Measurements from ENCODE around the gene PAPOLG. TPM values are rescaled to one million over a fixed set of nuclear protein-coding genes. Genes with fewer than 3 reads are reported as not detected.
A peak's percentile ranks its signal among the peaks of the same experiment; 100 is the strongest.

Gene PAPOLG
- 15.1 and 17.1 TPM in 2 replicates for total RNA-seq
- long read RNA-seq, full-length matches to known transcripts = 5 of 50 reads
- long read RNA-seq, partial matches to known transcripts = 28 of 50 reads
- long read RNA-seq, other reads (novel, unspliced or antisense) = 17 of 50 reads

DNA sequence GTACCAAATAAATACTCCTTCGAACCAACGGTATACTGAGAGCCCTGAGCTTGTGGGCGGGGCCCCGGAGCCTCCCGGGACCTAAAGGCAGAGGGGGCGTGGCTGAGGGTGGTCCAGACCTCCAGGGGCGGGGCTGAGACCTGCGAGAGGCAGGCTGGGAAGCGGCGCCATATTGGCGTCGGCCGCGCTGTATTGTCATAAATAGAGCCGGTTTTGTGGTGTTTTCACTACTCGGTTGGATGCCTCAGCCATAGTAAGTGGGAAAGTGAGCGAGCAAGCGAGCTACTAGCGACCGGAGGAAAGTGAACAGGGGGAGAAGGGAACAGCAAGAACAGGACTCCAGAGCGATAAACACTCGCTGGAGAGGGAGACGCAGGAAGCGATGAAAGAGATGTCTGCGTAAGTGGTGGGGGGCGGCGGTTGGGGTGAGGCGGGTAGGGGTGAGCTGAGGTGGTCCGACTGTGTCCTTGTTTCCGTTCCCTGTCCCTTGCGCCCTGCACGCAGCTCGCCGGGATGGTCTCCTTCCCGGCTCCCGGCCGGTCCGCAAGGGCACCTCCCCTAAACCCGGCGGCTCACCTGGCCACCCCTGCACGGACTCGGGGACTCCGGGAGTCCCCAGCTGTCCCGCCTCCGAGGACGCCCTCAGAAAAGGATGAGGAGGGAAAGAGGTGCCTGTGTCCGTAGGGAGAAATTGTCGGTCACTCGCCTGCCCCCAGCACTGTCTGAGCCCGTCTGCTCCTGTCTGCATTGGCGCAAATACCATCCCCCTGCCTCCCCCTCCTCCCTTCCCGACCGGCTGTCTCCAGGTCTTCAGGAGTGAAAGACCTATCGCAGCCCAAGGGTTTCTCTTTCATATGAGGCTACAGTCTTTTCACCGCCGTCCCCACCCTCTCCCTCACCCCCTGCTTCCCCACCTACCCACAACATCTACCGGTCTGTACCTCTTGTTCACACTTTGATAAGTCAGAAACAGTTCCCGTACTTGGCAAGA, at the start of gene PAPOLG:
TSS of gene PAPOLG (plus strand) at position 172 of the 991 bp plus-strand sequence. CDS start at position 383, 211 bp downstream.
- no peaks in the 10 kb centered on the region for H3K9me3 Mint-ChIP-seq (ENCODE audit: unreplicated experiment)
- H3K27ac Mint-ChIP-seq (ENCODE audit: unreplicated experiment) = peak within 1 kb of the TSS; percentile 100
- peak within 1 kb of the TSS; percentile 100 for H3K4me3 Mint-ChIP-seq (ENCODE audit: unreplicated experiment)

GRCh38 chr2:60707750-60708371, 48.2 kb upstream of the PAPOLG start:
- Mint-ChIP-seq H3K4me1 (ENCODE audit: unreplicated experiment) (no peaks in the 10 kb centered on the region), H3K27ac (ENCODE audit: unreplicated experiment) (no peak overlapping the region), H3K4me3 (ENCODE audit: unreplicated experiment) (no peak overlapping the region), H3K27me3 (ENCODE audit: unreplicated experiment) (peaks cover 23% of the 10 kb centered on the region), H3K36me3 (ENCODE audit: unreplicated experiment) (no peaks in the 10 kb centered on the region), H3K9me3 (ENCODE audit: unreplicated experiment) (no peaks in the 10 kb centered on the region)
- DNase-seq (ENCODE audit: extremely low spot score, unreplicated experiment) = peak; percentile 57
- peak; percentile 72 for TF ChIP-seq CTCF (IDR thresholded peaks at IDR 0.05)

More for the DNA sequence above, at the start of gene PAPOLG:
- no peak for TF ChIP-seq CTCF (IDR thresholded peaks at IDR 0.05)
- peak; percentile 97 for DNase-seq (ENCODE audit: extremely low spot score, unreplicated experiment)
- H3K27me3 Mint-ChIP-seq (ENCODE audit: unreplicated experiment) = no peaks in the 10 kb centered on the region
- peaks cover 18% of the 10 kb centered on the region for H3K36me3 Mint-ChIP-seq (ENCODE audit: unreplicated experiment)
- H3K4me1 Mint-ChIP-seq (ENCODE audit: unreplicated experiment) = peaks cover 23% of the 10 kb centered on the region

DNA sequence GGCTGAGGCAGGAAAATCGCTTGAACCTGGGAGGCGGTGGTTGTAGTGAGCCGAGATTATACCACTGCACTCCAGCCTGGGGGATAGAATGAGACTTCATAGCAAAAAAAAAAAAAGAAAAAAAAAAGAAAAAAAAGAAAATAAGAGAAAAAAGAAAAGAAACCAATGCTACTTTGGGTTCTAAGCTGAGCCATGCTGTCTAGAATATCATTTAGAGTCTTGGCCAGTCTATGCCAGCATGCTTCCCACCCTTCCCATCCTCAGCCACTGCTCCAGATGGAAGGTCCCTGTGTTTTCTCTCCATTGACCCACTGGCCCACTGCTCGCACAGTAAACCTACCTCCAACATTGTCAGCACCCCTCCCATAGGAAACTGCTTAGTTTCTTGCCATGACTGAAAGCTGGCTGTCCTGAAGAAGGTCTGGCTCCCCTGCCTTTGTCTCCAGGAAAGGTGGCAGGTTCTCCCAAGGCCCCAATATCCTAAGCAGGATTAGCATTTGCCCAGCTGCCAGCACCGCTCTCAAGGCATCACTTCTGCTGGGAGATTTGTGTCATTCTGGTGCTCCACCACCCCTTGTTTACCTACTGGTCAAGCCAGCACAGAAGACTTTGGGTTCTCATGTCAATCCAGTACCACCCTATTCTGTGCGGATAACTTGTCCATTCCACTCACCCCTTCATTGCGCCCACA, 47.3 kb upstream of the PAPOLG start:
- no peak for TF ChIP-seq CTCF (IDR thresholded peaks at IDR 0.05)
- DNase-seq (ENCODE audit: extremely low spot score, unreplicated experiment) = peak; percentile 77
- H3K4me3 Mint-ChIP-seq (ENCODE audit: unreplicated experiment) = no peak overlapping the region

GRCh38 chr2:60710707-60711106, 45.4 kb upstream of the PAPOLG start:
- H3K4me3 Mint-ChIP-seq (ENCODE audit: unreplicated experiment) = no peak overlapping the region
- H3K27ac Mint-ChIP-seq (ENCODE audit: unreplicated experiment) = no peak overlapping the region
- peaks cover 11% of the 10 kb centered on the region for H3K27me3 Mint-ChIP-seq (ENCODE audit: unreplicated experiment)
- no peaks in the 10 kb centered on the region for H3K9me3 Mint-ChIP-seq (ENCODE audit: unreplicated experiment)
- H3K4me1 Mint-ChIP-seq (ENCODE audit: unreplicated experiment) = no peaks in the 10 kb centered on the region
- no peaks in the 10 kb centered on the region for H3K36me3 Mint-ChIP-seq (ENCODE audit: unreplicated experiment)
- DNase-seq (ENCODE audit: extremely low spot score, unreplicated experiment) = peak; percentile 34
- TF ChIP-seq CTCF (IDR thresholded peaks at IDR 0.05) = no peak

More for the DNA sequence above, 47.3 kb upstream of the PAPOLG start:
- H3K27me3 Mint-ChIP-seq (ENCODE audit: unreplicated experiment) = peaks cover 23% of the 10 kb centered on the region
- H3K36me3 Mint-ChIP-seq (ENCODE audit: unreplicated experiment) = no peaks in the 10 kb centered on the region
- H3K4me1 Mint-ChIP-seq (ENCODE audit: unreplicated experiment) = no peaks in the 10 kb centered on the region
- no peak overlapping the region for H3K27ac Mint-ChIP-seq (ENCODE audit: unreplicated experiment)
- H3K9me3 Mint-ChIP-seq (ENCODE audit: unreplicated experiment) = no peaks in the 10 kb centered on the region

Data from osteocyte (in vitro differentiated cells).